DOHH2 (cell line): ENCODE data around the gene HECW1.

Source experiments
- CTCF ChIP-seq: fragments of 200-600 bp; sonication (generic); IDR thresholded peaks from one replicate; pipeline ENCODE4 v1.5.1; 2014; ENCODE audit warnings: antibody characterized with exemption, mild to moderate bottlenecking, low read depth, low read length; ENCODE audit not compliant: poor library complexity, severe bottlenecking
- EZH2phosphoT487 ChIP-seq: fragments of 200-600 bp; sonication (generic); IDR thresholded peaks from 2 replicates; pipeline ENCODE4 v1.6.1; 2017; ENCODE audit warnings: borderline replicate concordance, mild to moderate bottlenecking, antibody characterized with exemption, low read length, moderate library complexity, mixed read lengths

GRCh38 chr7:43584195-43584586 is 471.7 kb downstream of the HECW1 start:
- TF ChIP-seq CTCF (peak; percentile 24), EZH2phosphoT487 (no peak)
